H9 (cell line): ENCODE data around the gene DENND1A. TPM values are rescaled to one million over a fixed set of nuclear protein-coding genes. Genes with fewer than 3 reads are reported as not detected.

Experiments
- DNase-seq: peaks from one replicate; pipeline ENCODE4 v3.0.0-alpha.2; 2017
- H2AFZ ChIP-seq: one replicate; pipeline ENCODE4 v1.6.1; 2013; ENCODE audit warnings: mild to moderate bottlenecking, low read length, control low read depth, moderate library complexity
- H2AK5ac ChIP-seq: 2 replicates; pipeline ENCODE4 v1.6.1; 2013; ENCODE audit warnings: low read length, control low read depth, mixed read lengths; ENCODE audit not compliant: insufficient read length
- H2BK120ac ChIP-seq: one replicate; pipeline ENCODE4 v1.6.1; 2013; ENCODE audit warnings: low read depth, mild to moderate bottlenecking, low read length, control low read depth, inconsistent platforms; ENCODE audit not compliant: poor library complexity, severe bottlenecking
- H2BK12ac ChIP-seq: 2 replicates; pipeline ENCODE4 v1.6.1; 2013; ENCODE audit warnings: low read length, control low read depth, mixed read lengths, low read depth; ENCODE audit not compliant: insufficient read length
- H2BK15ac ChIP-seq: 2 replicates; pipeline ENCODE4 v1.6.1; 2013; ENCODE audit warnings: low read depth, low read length, control low read depth
- H2BK20ac ChIP-seq: one replicate; pipeline ENCODE4 v1.6.1; 2013; ENCODE audit warnings: low read depth, mild to moderate bottlenecking, low read length, control low read depth, inconsistent platforms; ENCODE audit not compliant: poor library complexity, severe bottlenecking
- H2BK5ac ChIP-seq: 2 replicates; pipeline ENCODE4 v1.6.1; 2013; ENCODE audit warnings: low read length, control low read depth, mixed read lengths; ENCODE audit not compliant: insufficient read length
- H3K14ac ChIP-seq: 2 replicates; pipeline ENCODE4 v1.6.1; 2013; ENCODE audit warnings: low read length, control low read depth; ENCODE audit not compliant: insufficient read depth
- H3K18ac ChIP-seq: 2 replicates; pipeline ENCODE4 v1.6.1; 2013; ENCODE audit warnings: low read depth, mild to moderate bottlenecking, mixed read lengths, low read length, control low read depth; ENCODE audit not compliant: insufficient read length
- H3K23ac ChIP-seq: 2 replicates; pipeline ENCODE4 v1.6.1; 2013; ENCODE audit warnings: low read length, control low read depth, mixed read lengths, low read depth; ENCODE audit not compliant: insufficient read length
- H3K23me2 ChIP-seq: 2 replicates; pipeline ENCODE4 v1.6.1; 2013; ENCODE audit warnings: low read depth, mild to moderate bottlenecking, mixed read lengths, low read length, control low read depth; ENCODE audit not compliant: insufficient read length, poor library complexity, severe bottlenecking
- H3K27ac ChIP-seq: 2 replicates; pipeline ENCODE4 v1.5.1; 2013; ENCODE audit warnings: low read length, control low read depth, mixed read lengths, low read depth; ENCODE audit not compliant: insufficient read length
- H3K27me3 ChIP-seq: 2 replicates; pipeline ENCODE4 v1.6.1; 2013; ENCODE audit warnings: low read length, control low read depth, inconsistent platforms; ENCODE audit not compliant: insufficient read depth
- H3K4ac ChIP-seq: 2 replicates; pipeline ENCODE4 v1.6.1; 2013; ENCODE audit warnings: low read depth, mild to moderate bottlenecking, control low read depth, inconsistent platforms, low read length, moderate library complexity
- H3K4me1 ChIP-seq: 2 replicates; pipeline ENCODE4 v1.6.1; 2013; ENCODE audit warnings: low read length, control low read depth, inconsistent platforms; ENCODE audit not compliant: insufficient read depth
- H3K4me2 ChIP-seq: 2 replicates; pipeline ENCODE4 v1.6.1; 2013; ENCODE audit warnings: low read length, control low read depth, mixed read lengths; ENCODE audit not compliant: insufficient read length, insufficient read depth
- H3K56ac ChIP-seq: 2 replicates; pipeline ENCODE4 v1.6.1; 2013; ENCODE audit warnings: low read depth, mild to moderate bottlenecking, mixed read lengths, low read length, control low read depth; ENCODE audit not compliant: insufficient read length
- H3K79me1 ChIP-seq: 2 replicates; pipeline ENCODE4 v1.6.1; 2013; ENCODE audit warnings: low read depth, mild to moderate bottlenecking, moderate library complexity, low read length, control low read depth, inconsistent platforms; ENCODE audit not compliant: insufficient read depth, poor library complexity, severe bottlenecking
- H3K79me2 ChIP-seq: 2 replicates; pipeline ENCODE4 v1.6.1; 2013; ENCODE audit warnings: low read length, control low read depth, inconsistent platforms; ENCODE audit not compliant: insufficient read depth
- H3K9ac ChIP-seq: 2 replicates; pipeline ENCODE4 v1.6.1; 2013; ENCODE audit warnings: low read length, control low read depth, mixed read lengths; ENCODE audit not compliant: insufficient read length; ENCODE audit errors: extremely low read depth
- H3K9me3 ChIP-seq: one replicate; pipeline ENCODE4 v1.6.1; 2013; ENCODE audit warnings: low read depth, low read length, inconsistent platforms; ENCODE audit not compliant: control insufficient read depth
- H3T11ph ChIP-seq: one replicate; pipeline ENCODE4 v1.6.1; 2013; ENCODE audit warnings: mild to moderate bottlenecking, low read length, control low read depth, inconsistent platforms
- H4K20me1 ChIP-seq: one replicate; pipeline ENCODE4 v1.6.1; 2013; ENCODE audit not compliant: control insufficient read depth, insufficient read length, insufficient read depth
- H4K5ac ChIP-seq: 2 replicates; pipeline ENCODE4 v1.6.1; 2013; ENCODE audit warnings: low read depth, mild to moderate bottlenecking, mixed read lengths, low read length, control low read depth; ENCODE audit not compliant: insufficient read length
- H4K8ac ChIP-seq: replicated peaks from 2 replicates; pipeline ENCODE4 v1.6.1; 2013; ENCODE audit warnings: low read length, control low read depth, mixed read lengths, low read depth; ENCODE audit not compliant: insufficient read length
- H4K91ac ChIP-seq: 2 replicates; pipeline ENCODE4 v1.6.1; 2013; ENCODE audit warnings: low read depth, mild to moderate bottlenecking, moderate library complexity, mixed read lengths, low read length, control low read depth; ENCODE audit not compliant: insufficient read length
- H3K27ac Mint-ChIP-seq, 3 experiments: 2 replicates in 2 of 3; 3 replicates in 1 of 3; pipeline ENCODE4 v1.8.0; 2020 to 2021; ENCODE audit warnings: mixed read lengths in 3 of 3, mild to moderate bottlenecking in 1 of 3, moderate library complexity in 1 of 3
- H3K27me3 Mint-ChIP-seq: 2 replicates; pipeline ENCODE4 v1.8.0; 2021; ENCODE audit warnings: low read depth, mild to moderate bottlenecking, moderate library complexity, mixed read lengths
- H3K36me3 Mint-ChIP-seq, 3 experiments: 2 replicates in 2 of 3; 3 replicates in 1 of 3; pipeline ENCODE4 v1.8.0; 2020 to 2021; ENCODE audit warnings: low read depth in 3 of 3, mixed read lengths in 3 of 3; ENCODE audit not compliant: insufficient read depth in 1 of 3
- H3K4me1 Mint-ChIP-seq, 2 experiments: 2 replicates each; pipeline ENCODE4 v1.8.0; 2020; ENCODE audit warnings: mixed read lengths in 2 of 2
- H3K4me3 Mint-ChIP-seq, 2 experiments: 2 replicates in 1 of 2; 3 replicates in 1 of 2; pipeline ENCODE4 v1.8.0; 2020 to 2021; ENCODE audit warnings: mild to moderate bottlenecking in 2 of 2, mixed read lengths in 2 of 2, moderate library complexity in 1 of 2
- H3K9me3 Mint-ChIP-seq, 2 experiments: 2 replicates in 1 of 2; 3 replicates in 1 of 2; pipeline ENCODE4 v1.8.0; 2020; ENCODE audit warnings: mild to moderate bottlenecking in 2 of 2, mixed read lengths in 2 of 2, moderate library complexity in 1 of 2
- CTCF ChIP-seq: fragments of 200-600 bp; sonication (generic); conservative IDR thresholded peaks from 3 replicates; pipeline ENCODE4 v1.8.0; 2021; ENCODE audit warnings: antibody characterized with exemption, mild to moderate bottlenecking
- WGBS: extraction: QIAGEN DNeasy Blood & Tissue Kit; methylation state at CpG from one replicate; pipeline ENCODE4 v1.1.7; 2013; ENCODE audit warnings: missing lambda C conversion rate, low lambda C conversion rate, mixed read lengths; ENCODE audit not compliant: insufficient read length; ENCODE audit errors: extremely low coverage; 5-methylcytosine and 5-hydroxymethylcytosine counted together
- total RNA-seq: library from RNA; stranded (reverse); gene quantifications from 2 replicates; pipeline ENCODE4 v1.2.1, GENCODE V29; 2021

Gene DENND1A
- total RNA-seq, 1 experiment from 2014 or later = 20.4 TPM

- peak overlapping the region in 1 of 2 experiments; percentile 23; a peak in 2 of 5 replicates for H3K4me3 Mint-ChIP-seq
- H2AFZ ChIP-seq = no peak overlapping the region
- H3K79me1 ChIP-seq = no peaks in the 10 kb centered on the region
- no peak overlapping the region for H3K9ac ChIP-seq
- H3K4me2 ChIP-seq = no peak overlapping the region
- no CpG with 5 or more reads among the region's 10 CpGs for WGBS
- no peak for DNase-seq
- no peak overlapping the region for H3K18ac ChIP-seq
- H3K56ac ChIP-seq = no peak overlapping the region
- no peak overlapping the region; a peak in 1 of 7 replicates for H3K27ac Mint-ChIP-seq
- no peaks in the 10 kb centered on the region for H3K27me3 ChIP-seq
- H3K14ac ChIP-seq = no peak overlapping the region
- H3K27ac ChIP-seq = no peak overlapping the region
- H3K23me2 ChIP-seq = no peaks in the 10 kb centered on the region
- H2BK5ac ChIP-seq = no peak overlapping the region
- H3K4me1 Mint-ChIP-seq = peaks cover 25 to 39% of the 10 kb centered on the region in 2 experiments
- H3T11ph ChIP-seq = no peak overlapping the region
- H2BK12ac ChIP-seq = no peak overlapping the region
- H3K23ac ChIP-seq = no peak overlapping the region
- no peak overlapping the region for H2BK20ac ChIP-seq
- H3K27me3 Mint-ChIP-seq = no peaks in the 10 kb centered on the region; the same call in none of the 2 replicates
- no peak for TF ChIP-seq CTCF
- no peaks in the 10 kb centered on the region for H4K20me1 ChIP-seq
- no peak overlapping the region for H2AK5ac ChIP-seq
- no peak overlapping the region for H4K8ac ChIP-seq
- no peaks in the 10 kb centered on the region; a peak in 1 of 5 replicates for H3K9me3 Mint-ChIP-seq
- no peak overlapping the region for H4K5ac ChIP-seq
- H3K9me3 ChIP-seq = no peaks in the 10 kb centered on the region
- H2BK120ac ChIP-seq = no peak overlapping the region
- no peak overlapping the region for H2BK15ac ChIP-seq
- no peak overlapping the region for H3K4ac ChIP-seq
- no peaks in the 10 kb centered on the region; a peak in 2 of 7 replicates for H3K36me3 Mint-ChIP-seq
- no peaks in the 10 kb centered on the region for H3K79me2 ChIP-seq
- H3K4me1 ChIP-seq = no peaks in the 10 kb centered on the region; the same call in 1 of the 2 replicates
- H4K91ac ChIP-seq = no peak overlapping the region
These were observed 521.3 kb downstream of the DENND1A start for GRCh38 chr9:123408313-123409262.
